ENCODE results near the gene POLR2E. TPM values are rescaled to one million over a fixed set of nuclear protein-coding genes. Genes with fewer than 3 reads are reported as not detected.

Gene POLR2E
- total and polyA plus RNA-seq, 2 donors from 2014 or later: 158 to 189 TPM

DNA sequence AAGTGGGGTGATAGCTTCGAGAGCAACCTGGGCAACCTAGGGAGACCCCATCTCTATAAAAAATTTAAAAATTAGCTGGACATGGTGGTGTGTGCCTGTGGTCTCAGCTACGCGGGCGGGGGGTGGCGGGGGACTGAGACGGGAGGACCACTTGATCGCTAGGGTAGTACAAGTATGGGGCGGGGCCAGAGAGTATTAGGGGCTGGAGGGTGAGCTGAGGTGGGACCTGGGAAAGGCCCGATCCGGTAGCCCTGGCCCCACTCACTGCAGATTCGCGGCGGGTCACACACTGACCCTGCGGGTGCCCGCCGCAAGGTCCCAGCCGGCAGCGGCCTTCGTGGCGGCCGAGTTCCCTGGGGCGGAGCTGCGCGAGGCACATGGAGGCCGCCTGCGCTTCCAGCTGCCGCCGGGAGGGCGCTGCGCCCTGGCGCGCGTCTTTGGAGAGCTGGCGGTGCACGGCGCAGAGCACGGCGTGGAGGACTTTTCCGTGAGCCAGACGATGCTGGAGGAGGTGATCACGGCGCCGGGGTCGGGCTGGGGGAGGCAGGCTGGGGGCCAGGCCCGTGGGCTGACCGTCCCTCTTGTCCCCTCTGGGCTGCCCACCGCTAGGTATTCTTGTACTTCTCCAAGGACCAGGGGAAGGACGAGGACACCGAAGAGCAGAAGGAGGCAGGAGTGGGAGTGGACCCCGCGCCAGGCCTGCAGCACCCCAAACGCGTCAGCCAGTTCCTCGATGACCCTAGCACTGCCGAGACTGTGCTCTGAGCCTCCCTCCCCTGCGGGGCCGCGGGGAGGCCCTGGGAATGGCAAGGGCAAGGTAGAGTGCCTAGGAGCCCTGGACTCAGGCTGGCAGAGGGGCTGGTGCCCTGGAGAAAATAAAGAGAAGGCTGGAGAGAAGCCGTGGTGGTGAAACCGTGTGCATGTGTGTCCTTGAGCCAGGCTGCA is 30.2 kb downstream of the POLR2E start:
- DNase-seq (peak in 4 of 5 donors; percentile 64 to 90 (median 80)), FAIRE-seq (no peak)
- no peaks in the 10 kb centered on the region for H3K36me3 ChIP-seq (ENCODE audit: control insufficient read depth in 2 of 3, insufficient read depth in 3 of 3, low read length in 3 of 3)
- peaks cover 0 to 19% (median 4%) of the 10 kb centered on the region in 3 donors for H3K4me1 ChIP-seq (ENCODE audit: control insufficient read depth in 2 of 3, insufficient read depth in 2 of 3, low read depth in 1 of 3, low read length in 3 of 3)
- intact Hi-C loops (cut with DNase I): no loop called here
- TF ChIP-seq, protein P1, sequence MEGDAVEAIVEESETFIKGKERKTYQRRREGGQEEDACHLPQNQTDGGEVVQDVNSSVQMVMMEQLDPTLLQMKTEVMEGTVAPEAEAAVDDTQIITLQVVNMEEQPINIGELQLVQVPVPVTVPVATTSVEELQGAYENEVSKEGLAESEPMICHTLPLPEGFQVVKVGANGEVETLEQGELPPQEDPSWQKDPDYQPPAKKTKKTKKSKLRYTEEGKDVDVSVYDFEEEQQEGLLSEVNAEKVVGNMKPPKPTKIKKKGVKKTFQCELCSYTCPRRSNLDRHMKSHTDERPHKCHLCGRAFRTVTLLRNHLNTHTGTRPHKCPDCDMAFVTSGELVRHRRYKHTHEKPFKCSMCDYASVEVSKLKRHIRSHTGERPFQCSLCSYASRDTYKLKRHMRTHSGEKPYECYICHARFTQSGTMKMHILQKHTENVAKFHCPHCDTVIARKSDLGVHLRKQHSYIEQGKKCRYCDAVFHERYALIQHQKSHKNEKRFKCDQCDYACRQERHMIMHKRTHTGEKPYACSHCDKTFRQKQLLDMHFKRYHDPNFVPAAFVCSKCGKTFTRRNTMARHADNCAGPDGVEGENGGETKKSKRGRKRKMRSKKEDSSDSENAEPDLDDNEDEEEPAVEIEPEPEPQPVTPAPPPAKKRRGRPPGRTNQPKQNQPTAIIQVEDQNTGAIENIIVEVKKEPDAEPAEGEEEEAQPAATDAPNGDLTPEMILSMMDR (IDR thresholded peaks at IDR 0.05; ENCODE audit: borderline replicate concordance, extremely low read depth, insufficient read depth): peak; percentile 82
- no peak overlapping the region for H3K9ac ChIP-seq (ENCODE audit: low read length in 3 of 3)
- peaks cover 12% of the 10 kb centered on the region for H3K27me3 ChIP-seq (ENCODE audit: control insufficient read depth, insufficient read depth, low read length)
- no peak overlapping the region for H3K4me3 ChIP-seq (ENCODE audit: low read length in 3 of 3)
- H3K9me3 ChIP-seq (ENCODE audit: control insufficient read depth in 2 of 3, insufficient read depth in 1 of 3, low read length in 3 of 3): no peaks in the 10 kb centered on the region
- H3K27ac ChIP-seq (ENCODE audit: low read depth in 2 of 2, low read length in 2 of 2): no peak overlapping the region

DNA sequence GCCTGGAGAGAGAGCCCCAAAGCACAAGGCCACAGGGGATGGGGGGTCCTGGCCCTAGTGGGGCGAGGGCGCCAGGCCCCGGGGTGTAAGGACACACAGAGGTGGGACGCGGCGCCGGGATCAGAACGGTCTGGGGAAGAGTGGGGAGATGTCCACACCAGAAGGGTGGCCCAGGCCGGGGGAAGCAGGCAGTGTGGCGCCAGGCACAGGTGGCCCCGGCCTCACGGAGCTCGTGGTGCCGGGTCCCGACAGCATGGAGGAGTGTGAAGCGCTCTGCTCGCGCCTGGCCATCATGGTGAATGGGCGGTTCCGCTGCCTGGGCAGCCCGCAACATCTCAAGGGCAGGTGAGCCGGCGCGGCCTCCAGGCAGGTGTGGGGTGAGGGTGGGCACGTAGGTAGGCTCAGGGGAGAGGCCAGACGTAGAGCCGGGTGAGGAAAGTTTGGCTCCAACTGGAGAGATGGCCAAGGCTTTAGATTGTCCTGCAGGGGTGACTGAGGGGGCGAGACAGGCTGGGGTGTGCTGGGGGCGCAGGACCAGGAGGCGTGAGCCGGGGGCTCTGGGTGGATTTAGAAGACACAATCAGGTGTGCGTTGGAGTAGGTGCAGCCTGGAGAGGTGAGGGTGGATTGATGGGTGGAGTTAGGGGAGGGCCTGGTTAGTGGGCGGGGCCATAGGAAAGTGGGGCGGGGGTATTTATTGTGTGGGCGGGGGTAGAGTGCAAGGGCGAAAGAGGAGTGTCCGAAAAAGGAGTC is 31.1 kb downstream of the POLR2E start:
- peak in 1 of 5 donors; percentile 70 for DNase-seq
- TF ChIP-seq, protein P1 (IDR thresholded peaks at IDR 0.05; ENCODE audit: borderline replicate concordance, extremely low read depth, insufficient read depth): no peak
- H3K27ac ChIP-seq (ENCODE audit: low read depth in 2 of 2, low read length in 2 of 2): no peak overlapping the region
- no peak overlapping the region for H3K4me3 ChIP-seq (ENCODE audit: low read length in 3 of 3)
- FAIRE-seq: no peak
- H3K9ac ChIP-seq (ENCODE audit: low read length in 3 of 3): no peak overlapping the region
- intact Hi-C loops (cut with DNase I): no loop called here
- H3K27me3 ChIP-seq (ENCODE audit: control insufficient read depth, insufficient read depth, low read length): peaks cover 5% of the 10 kb centered on the region
- peaks cover 0 to 19% (median 4%) of the 10 kb centered on the region in 3 donors for H3K4me1 ChIP-seq (ENCODE audit: control insufficient read depth in 2 of 3, insufficient read depth in 2 of 3, low read depth in 1 of 3, low read length in 3 of 3)
- no peaks in the 10 kb centered on the region for H3K36me3 ChIP-seq (ENCODE audit: control insufficient read depth in 2 of 3, insufficient read depth in 3 of 3, low read length in 3 of 3)
- H3K9me3 ChIP-seq (ENCODE audit: control insufficient read depth in 2 of 3, insufficient read depth in 1 of 3, low read length in 3 of 3): no peaks in the 10 kb centered on the region

- H3K36me3 ChIP-seq (ENCODE audit: control insufficient read depth in 2 of 3, insufficient read depth in 3 of 3, low read length in 3 of 3): peaks cover 0 to 5% (median 0%) of the 10 kb centered on the region in 3 donors
- peaks cover 0 to 13% (median 4%) of the 10 kb centered on the region in 3 donors for H3K4me1 ChIP-seq (ENCODE audit: control insufficient read depth in 2 of 3, insufficient read depth in 2 of 3, low read depth in 1 of 3, low read length in 3 of 3)
- no peak overlapping the region for H3K9ac ChIP-seq (ENCODE audit: low read length in 3 of 3)
- TF ChIP-seq, protein P1 (IDR thresholded peaks at IDR 0.05; ENCODE audit: borderline replicate concordance, extremely low read depth, insufficient read depth): no peak
- H3K27ac ChIP-seq (ENCODE audit: low read depth in 2 of 2, low read length in 2 of 2): no peak overlapping the region
- no peaks in the 10 kb centered on the region for H3K27me3 ChIP-seq (ENCODE audit: control insufficient read depth, insufficient read depth, low read length)
- H3K4me3 ChIP-seq (ENCODE audit: low read length in 3 of 3): no peak overlapping the region
- DNase-seq (peak in 1 of 5 donors; percentile 81), FAIRE-seq (no peak)
- H3K9me3 ChIP-seq (ENCODE audit: control insufficient read depth in 2 of 3, insufficient read depth in 1 of 3, low read length in 3 of 3): peaks cover 0 to 6% (median 1%) of the 10 kb centered on the region in 3 donors
- intact Hi-C loops (cut with DNase I): no loop called here
Measured at GRCh38 chr19:1063030-1063908, 31.9 kb downstream of the POLR2E start.
